CD14-positive monocyte (primary cell): ENCODE measurements around the gene GNB5. TPM values are rescaled to one million over a fixed set of nuclear protein-coding genes. Genes with fewer than 3 reads are reported as not detected.

Source experiments
- DNase-seq, 3 donors: peaks; one replicate each; pipeline ENCODE4 v3.0.0-alpha.2; 2011 to 2022
- H2AFZ ChIP-seq: 2 replicates; pipeline ENCODE4 v1.6.0; 2012; ENCODE audit warnings: mild to moderate bottlenecking, low read depth, low read length, inconsistent platforms; ENCODE audit not compliant: insufficient read depth, poor library complexity, severe bottlenecking
- H3K27ac ChIP-seq, 2 donors: 1 replicate in 1 of 2; 2 replicates in 1 of 2; pipeline ENCODE4 v1.5.1; 2012 to 2013; ENCODE audit warnings: low read length in 2 of 2, control low read depth in 1 of 2, inconsistent platforms in 1 of 2, low read depth in 1 of 2, mild to moderate bottlenecking in 1 of 2
- H3K27me3 ChIP-seq, 2 donors: one replicate each; pipeline versions ENCODE4 v1.6.0 to v1.6.1; 2011 to 2013; ENCODE audit warnings: low read length in 2 of 2; ENCODE audit not compliant: control insufficient read depth in 2 of 2, insufficient read depth in 2 of 2
- H3K36me3 ChIP-seq, 2 donors: replicated peaks in 1 of 2; 1 replicate in 1 of 2; 2 replicates in 1 of 2; pipeline versions ENCODE4 v1.5.1 to v1.6.1; 2012 to 2013; ENCODE audit warnings: low read length in 2 of 2, control low read depth in 1 of 2, inconsistent platforms in 1 of 2, mild to moderate bottlenecking in 1 of 2; ENCODE audit not compliant: insufficient read depth in 2 of 2, control insufficient read depth in 1 of 2
- H3K4me1 ChIP-seq, 2 donors: 1 replicate in 1 of 2; 2 replicates in 1 of 2; pipeline versions ENCODE4 v1.5.1 to v1.6.1; 2012 to 2013; ENCODE audit warnings: low read length in 2 of 2, control low read depth in 1 of 2, inconsistent platforms in 1 of 2, mild to moderate bottlenecking in 1 of 2, moderate library complexity in 1 of 2; ENCODE audit not compliant: insufficient read depth in 2 of 2, control insufficient read depth in 1 of 2
- H3K4me2 ChIP-seq: replicated peaks from 2 replicates; pipeline ENCODE3; 2012; ENCODE audit warnings: low read length, moderate library complexity, mild to moderate bottlenecking; ENCODE audit not compliant: poor library complexity, severe bottlenecking; ENCODE audit errors: extremely low read depth
- H3K4me3 ChIP-seq, 3 experiments: fragments of 200-600 bp in 1 of 3; sonication (generic) in 1 of 3; replicated peaks in 1 of 3; 1 replicate in 2 of 3; 2 replicates in 1 of 3; pipeline ENCODE4 v1.5.1; 2011 to 2013; ENCODE audit warnings: low read length in 3 of 3, mild to moderate bottlenecking in 3 of 3, control low read depth in 2 of 3, low read depth in 2 of 3, inconsistent platforms in 1 of 3, moderate library complexity in 1 of 3
- H3K79me2 ChIP-seq: 2 replicates; pipeline ENCODE4 v1.6.0; 2012; ENCODE audit warnings: mild to moderate bottlenecking, control low read depth, inconsistent platforms, low read length, moderate library complexity; ENCODE audit not compliant: insufficient read depth
- H3K9ac ChIP-seq: 2 replicates; pipeline ENCODE4 v1.6.0; 2017; ENCODE audit warnings: low read length, mild to moderate bottlenecking; ENCODE audit not compliant: insufficient read depth, poor library complexity, severe bottlenecking
- H3K9me3 ChIP-seq, 2 donors: replicated peaks in 1 of 2; 1 replicate in 1 of 2; 2 replicates in 1 of 2; pipeline versions ENCODE4 v1.5.1 to v1.6.1; 2012 to 2013; ENCODE audit warnings: low read length in 2 of 2, control low read depth in 1 of 2; ENCODE audit not compliant: control insufficient read depth in 1 of 2, insufficient read depth in 1 of 2
- H4K20me1 ChIP-seq: 2 replicates; pipeline ENCODE4 v1.6.0; 2012; ENCODE audit warnings: mild to moderate bottlenecking, low read length, control low read depth, moderate library complexity; ENCODE audit not compliant: insufficient read depth
- H3K27ac Mint-ChIP-seq, 7 donors: one replicate each; pipeline ENCODE4 v1.8.0; 2020; ENCODE audit warnings: mild to moderate bottlenecking in 7 of 7, mixed read lengths in 7 of 7, moderate library complexity in 6 of 7, inconsistent platforms in 2 of 7
- H3K27me3 Mint-ChIP-seq, 3 donors: one replicate each; pipeline ENCODE4 v1.8.0; 2021 to 2022; ENCODE audit warnings: low read depth in 3 of 3, mild to moderate bottlenecking in 3 of 3, mixed read lengths in 3 of 3, moderate library complexity in 3 of 3, inconsistent platforms in 1 of 3
- H3K36me3 Mint-ChIP-seq, 2 donors: one replicate each; pipeline ENCODE4 v1.8.0; 2020; ENCODE audit warnings: mixed read lengths in 2 of 2, inconsistent platforms in 1 of 2, mild to moderate bottlenecking in 1 of 2
- H3K4me1 Mint-ChIP-seq: one replicate; pipeline ENCODE4 v1.8.0; 2020; ENCODE audit warnings: mild to moderate bottlenecking, mixed read lengths
- H3K4me3 Mint-ChIP-seq, 2 donors: one replicate each; pipeline ENCODE4 v1.8.0; 2020; ENCODE audit warnings: mild to moderate bottlenecking in 2 of 2, mixed read lengths in 2 of 2, moderate library complexity in 1 of 2
- H3K9me3 Mint-ChIP-seq, 7 donors: one replicate each; pipeline ENCODE4 v1.8.0; 2020 to 2022; ENCODE audit warnings: mixed read lengths in 7 of 7, mild to moderate bottlenecking in 6 of 7, moderate library complexity in 6 of 7, inconsistent platforms in 2 of 7
- WGBS: methylation state at CpG from one replicate; pipeline ENCODE4 v1.1.5; 2013; ENCODE audit warnings: missing lambda C conversion rate; ENCODE audit not compliant: insufficient coverage; 5-methylcytosine and 5-hydroxymethylcytosine counted together
- intact Hi-C, 2 donors: fragments of 100-400 bp; cut with micrococcal nuclease; formaldehyde crosslinking; loops; one replicate each; pipeline versions ENCODE4 v1.15.0 to v1.15.1; 2023
- polyA plus RNA-seq, 3 donors: library from polyadenylated mRNA; depleted of rRNA in 1 of 3; unstranded in 2 of 3; stranded (reverse) in 1 of 3; fragments of 300-500 nt in 2 of 3; fragments of >200 nt in 1 of 3; fragmentation: Illumina TruSeq in 2 of 3; gene quantifications; 1 replicate in 2 of 3; 2 replicates in 1 of 3; pipeline ENCODE4 v1.2.3, GENCODE V29; 2012 to 2021
- TF ChIP-seq, protein P1 (sequence below): fragments of 200-600 bp; IDR thresholded peaks from one replicate; pipeline ENCODE4 v1.8.0; 2022; ENCODE audit warnings: antibody characterized with exemption, mild to moderate bottlenecking

The GNB5 gene
- polyA plus RNA-seq, 3 donors = 3.1 to 5.4 (median 4.3) TPM

DNA sequence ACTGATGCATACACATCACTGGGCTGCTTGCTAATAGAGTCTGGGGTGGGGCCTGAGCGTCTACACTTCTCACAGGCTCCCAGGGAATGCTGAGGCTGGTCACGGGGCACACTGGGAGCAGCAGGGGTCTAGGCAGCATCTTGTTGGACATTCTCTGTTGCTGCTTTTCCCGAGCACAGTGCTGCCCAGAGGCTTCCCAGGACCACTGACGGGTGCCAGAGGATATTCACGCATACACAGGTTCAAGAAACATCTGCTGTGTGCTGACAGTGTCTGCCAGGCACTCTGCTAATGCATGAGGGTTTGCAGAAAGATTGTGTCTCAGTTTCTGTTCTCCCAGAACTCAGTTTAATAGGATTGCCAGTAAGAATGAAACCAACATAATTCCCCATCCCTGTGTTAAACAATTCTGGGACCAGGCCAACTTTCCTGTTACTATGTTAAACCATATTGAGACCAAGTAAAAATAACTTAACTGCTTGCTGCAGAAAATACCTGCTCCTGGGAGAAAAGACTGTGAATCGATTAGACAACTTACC, 54.7 kb downstream of the GNB5 start:
- intact Hi-C loops = loop anchor here (2.0 to 10.0 kb wide), 3 partner anchors 52 to 154 kb away; no protein-coding TSS in a partner anchor
- Histone ChIP-seq H3K9ac (no peak overlapping the region), H3K4me3 (no peak overlapping the region), H3K4me2 (no peak overlapping the region), H3K79me2 (no peaks in the 10 kb centered on the region), H3K27ac (no peak overlapping the region), H3K9me3 (no peaks in the 10 kb centered on the region), H3K36me3 (no peaks in the 10 kb centered on the region), H4K20me1 (no peaks in the 10 kb centered on the region), H3K27me3 (no peaks in the 10 kb centered on the region), H3K4me1 (peaks cover 47 to 59% of the 10 kb centered on the region in 2 donors), H2AFZ (no peak overlapping the region)
- peaks cover 0 to 15% of the 10 kb centered on the region in 2 donors for H3K36me3 Mint-ChIP-seq
- peaks cover 54% of the 10 kb centered on the region for H3K4me1 Mint-ChIP-seq
- peaks cover 1 to 5% (median 3%) of the 10 kb centered on the region in 3 donors for H3K27me3 Mint-ChIP-seq
- no peak overlapping the region for H3K27ac Mint-ChIP-seq
- peak overlapping the region in 1 of 2 donors; percentile 15 for H3K4me3 Mint-ChIP-seq
- DNase-seq = no peak
- 29% methylated on average over 6 of the region's 6 CpGs for WGBS
- TF ChIP-seq, protein P1, sequence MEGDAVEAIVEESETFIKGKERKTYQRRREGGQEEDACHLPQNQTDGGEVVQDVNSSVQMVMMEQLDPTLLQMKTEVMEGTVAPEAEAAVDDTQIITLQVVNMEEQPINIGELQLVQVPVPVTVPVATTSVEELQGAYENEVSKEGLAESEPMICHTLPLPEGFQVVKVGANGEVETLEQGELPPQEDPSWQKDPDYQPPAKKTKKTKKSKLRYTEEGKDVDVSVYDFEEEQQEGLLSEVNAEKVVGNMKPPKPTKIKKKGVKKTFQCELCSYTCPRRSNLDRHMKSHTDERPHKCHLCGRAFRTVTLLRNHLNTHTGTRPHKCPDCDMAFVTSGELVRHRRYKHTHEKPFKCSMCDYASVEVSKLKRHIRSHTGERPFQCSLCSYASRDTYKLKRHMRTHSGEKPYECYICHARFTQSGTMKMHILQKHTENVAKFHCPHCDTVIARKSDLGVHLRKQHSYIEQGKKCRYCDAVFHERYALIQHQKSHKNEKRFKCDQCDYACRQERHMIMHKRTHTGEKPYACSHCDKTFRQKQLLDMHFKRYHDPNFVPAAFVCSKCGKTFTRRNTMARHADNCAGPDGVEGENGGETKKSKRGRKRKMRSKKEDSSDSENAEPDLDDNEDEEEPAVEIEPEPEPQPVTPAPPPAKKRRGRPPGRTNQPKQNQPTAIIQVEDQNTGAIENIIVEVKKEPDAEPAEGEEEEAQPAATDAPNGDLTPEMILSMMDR = no peak
- H3K9me3 Mint-ChIP-seq = peaks cover 0 to 5% (median 0%) of the 10 kb centered on the region in 7 donors

DNA sequence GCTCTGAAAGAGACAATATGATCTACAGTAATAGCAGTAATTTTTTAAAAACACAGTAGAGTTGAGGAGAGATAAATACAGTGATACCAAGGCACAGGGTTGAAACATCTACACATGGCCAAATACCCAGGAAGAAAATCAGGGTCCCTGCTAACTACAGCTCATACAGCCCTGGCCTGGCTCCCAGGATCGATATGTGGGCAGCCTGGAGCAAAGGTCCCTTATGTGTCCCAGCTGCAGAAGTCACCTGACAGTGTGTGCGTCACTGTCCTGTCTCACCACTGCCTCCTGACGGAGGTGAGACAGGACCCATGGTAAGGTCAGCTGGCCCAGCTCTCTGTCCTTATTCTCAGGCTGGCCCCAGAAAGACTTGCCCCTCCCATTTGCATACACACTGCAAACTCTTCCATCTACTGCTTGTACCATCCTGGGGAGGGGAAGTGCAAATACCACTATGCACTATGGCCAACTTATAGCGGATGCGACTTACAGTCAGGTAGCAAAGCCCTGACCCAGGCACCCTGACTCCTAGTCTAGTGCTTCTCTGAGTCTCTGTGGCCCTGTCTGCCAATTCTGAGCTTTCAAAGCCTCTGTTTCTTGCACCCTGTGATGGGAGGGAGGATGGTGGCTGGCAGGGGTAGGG, 56.6 kb downstream of the GNB5 start:
- Mint-ChIP-seq H3K9me3 (peaks cover 0 to 5% (median 0%) of the 10 kb centered on the region in 7 donors), H3K27ac (peak overlapping the region in 3 of 7 donors; percentile 19 to 70 (median 50)), H3K27me3 (peaks cover 1 to 5% (median 3%) of the 10 kb centered on the region in 3 donors), H3K4me1 (peaks cover 50% of the 10 kb centered on the region), H3K4me3 (peak overlapping the region in 1 of 2 donors; percentile 43), H3K36me3 (peaks cover 0 to 16% of the 10 kb centered on the region in 2 donors)
- Histone ChIP-seq H3K27me3 (no peaks in the 10 kb centered on the region), H4K20me1 (no peaks in the 10 kb centered on the region), H3K27ac (no peak overlapping the region), H3K4me3 (no peak overlapping the region), H3K4me1 (peaks cover 45 to 56% of the 10 kb centered on the region in 2 donors), H2AFZ (no peak overlapping the region), H3K4me2 (no peak overlapping the region), H3K9me3 (no peaks in the 10 kb centered on the region), H3K36me3 (no peaks in the 10 kb centered on the region), H3K9ac (no peak overlapping the region), H3K79me2 (no peaks in the 10 kb centered on the region)
- TF ChIP-seq, protein P1 = no peak
- 77% methylated on average over 5 of the region's 5 CpGs for WGBS
- DNase-seq = no peak
- intact Hi-C loops = loop anchor here in 1 of 2 donors (5.0 to 10.0 kb wide), 2 partner anchors 50 to 152 kb away; no protein-coding TSS in a partner anchor
